Loucy (cell line): Measurements from ENCODE around the gene NCMAP.

ENCODE experiments used
- CTCF ChIP-seq: fragments of 200-600 bp; sonication (generic); conservative IDR thresholded peaks from 2 replicates; pipeline ENCODE4 v1.5.1; 2014; ENCODE audit warnings: mild to moderate bottlenecking, antibody characterized with exemption, low read length
- EZH2phosphoT487 ChIP-seq: fragments of 200-600 bp; IDR thresholded peaks from 2 replicates; pipeline ENCODE4 v1.6.1; 2018; ENCODE audit warnings: antibody characterized with exemption, mild to moderate bottlenecking, moderate library complexity, borderline replicate concordance

- TF ChIP-seq CTCF (no peak), EZH2phosphoT487 (no peak)
Measured at GRCh38 chr1:24578846-24579245, 23.0 kb downstream of the NCMAP start.
